GM18909 (cell line): ENCODE results near the gene TGM1.

ENCODE experiments used
- ATAC-seq: cut with Tn5 transposase; IDR thresholded peaks from one replicate; pipeline ENCODE4 v1.9.1; 2021; ENCODE audit warnings: mild to moderate bottlenecking; ENCODE audit not compliant: unreplicated experiment, poor library complexity

TGM1 gene

GRCh38 chr14:24271834-24272263 lies 8.9 kb upstream of the TGM1 start:
- ATAC-seq: no peak

- ATAC-seq: peak; percentile 91
These were observed 8.3 kb upstream of the TGM1 start, which contains the start of gene RABGGTA for GRCh38 chr14:24271134-24271833. Gene RABGGTA, minus strand, starts transcription at chr14:24271597. Its CDS starts 482 bp downstream, at chr14:24271115.

GRCh38 chr14:24270537-24271133 lies 7.7 kb upstream of the TGM1 start:
- no peak for ATAC-seq

GRCh38 chr14:24269910-24270536 lies 7.0 kb upstream of the TGM1 start:
- no peak for ATAC-seq

GRCh38 chr14:24269368-24269767 lies 6.4 kb upstream of the TGM1 start:
- ATAC-seq: no peak

GRCh38 chr14:24268225-24268624 lies 5.2 kb upstream of the TGM1 start:
- no peak for ATAC-seq

- no peak for ATAC-seq
These were observed 4.5 kb upstream of the TGM1 start for GRCh38 chr14:24267516-24267915.

- no peak for ATAC-seq
These were observed 3.6 kb upstream of the TGM1 start for GRCh38 chr14:24266344-24267244.

- ATAC-seq: no peak
These were observed 1.3 kb upstream of the TGM1 start for GRCh38 chr14:24264298-24264697.

- no peak for ATAC-seq
These were observed 871 bp upstream of the TGM1 start for GRCh38 chr14:24263848-24264247.

- no peak for ATAC-seq
These were observed 1.0 kb downstream of the TGM1 start for GRCh38 chr14:24261969-24262327.

GRCh38 chr14:24261256-24261968 lies 1.6 kb downstream of the TGM1 start:
- ATAC-seq: no peak

- no peak for ATAC-seq
These were observed 2.2 kb downstream of the TGM1 start for GRCh38 chr14:24260780-24261157.

- no peak for ATAC-seq
These were observed 2.8 kb downstream of the TGM1 start for GRCh38 chr14:24260026-24260779.

GRCh38 chr14:24259282-24260025 lies 3.5 kb downstream of the TGM1 start:
- ATAC-seq: no peak

- no peak for ATAC-seq
These were observed 4.3 kb downstream of the TGM1 start for GRCh38 chr14:24258548-24259265.

- ATAC-seq: no peak
These were observed 4.9 kb downstream of the TGM1 start for GRCh38 chr14:24258119-24258518.

- no peak for ATAC-seq
These were observed 6.0 kb downstream of the TGM1 start for GRCh38 chr14:24256960-24257359.
